HS-27A (cell line): ENCODE measurements around the gene SAMD4A.

Experiments used
- DNase-seq: peaks from one replicate; pipeline ENCODE4 v3.0.0-alpha.2; 2012; ENCODE audit warnings: low read depth, missing footprints

SAMD4A gene

GRCh38 chr14:54660604-54661111 is 93.7 kb downstream of the SAMD4A start:
- no peak for DNase-seq

- DNase-seq = no peak
These were observed 95.7 kb downstream of the SAMD4A start for GRCh38 chr14:54662491-54663133.

- no peak for DNase-seq
These were observed 98.0 kb downstream of the SAMD4A start for GRCh38 chr14:54664961-54665360.

GRCh38 chr14:54665946-54666345 is 99.0 kb downstream of the SAMD4A start:
- no peak for DNase-seq

GRCh38 chr14:54667026-54667744 is 100.3 kb downstream of the SAMD4A start:
- no peak for DNase-seq

- no peak for DNase-seq
These were observed 100.8 kb downstream of the SAMD4A start for GRCh38 chr14:54667764-54668163.

GRCh38 chr14:54669721-54670561 is 103.0 kb downstream of the SAMD4A start:
- no peak for DNase-seq

- no peak for DNase-seq
These were observed 104.6 kb downstream of the SAMD4A start for GRCh38 chr14:54671537-54671936.

- DNase-seq = no peak
These were observed 105.3 kb downstream of the SAMD4A start for GRCh38 chr14:54672181-54672580.

GRCh38 chr14:54672688-54673087 is 105.8 kb downstream of the SAMD4A start:
- no peak for DNase-seq

GRCh38 chr14:54673193-54674045 is 106.5 kb downstream of the SAMD4A start:
- DNase-seq = no peak

- DNase-seq = no peak
These were observed 107.3 kb downstream of the SAMD4A start for GRCh38 chr14:54674046-54674741.

- no peak for DNase-seq
These were observed 108.6 kb downstream of the SAMD4A start for GRCh38 chr14:54675236-54676128.

GRCh38 chr14:54676812-54677708 is 110.1 kb downstream of the SAMD4A start:
- peak; percentile 75 for DNase-seq

GRCh38 chr14:54680651-54681050 is 113.7 kb downstream of the SAMD4A start:
- DNase-seq = no peak

GRCh38 chr14:54681811-54682261 is 114.9 kb downstream of the SAMD4A start:
- peak; percentile 50 for DNase-seq

- DNase-seq = no peak
These were observed 115.7 kb downstream of the SAMD4A start for GRCh38 chr14:54682578-54682977.

- DNase-seq = peak; percentile 64
These were observed 117.2 kb downstream of the SAMD4A start for GRCh38 chr14:54683882-54684794.
